Fibroblast of peridontal ligament (primary cell): ENCODE data around the gene SIRT2.

ENCODE experiments used
- DNase-seq: peaks from one replicate; pipeline ENCODE4 v3.0.0-alpha.2; 2010; ENCODE audit errors: extremely low read depth

SIRT2 gene

DNA sequence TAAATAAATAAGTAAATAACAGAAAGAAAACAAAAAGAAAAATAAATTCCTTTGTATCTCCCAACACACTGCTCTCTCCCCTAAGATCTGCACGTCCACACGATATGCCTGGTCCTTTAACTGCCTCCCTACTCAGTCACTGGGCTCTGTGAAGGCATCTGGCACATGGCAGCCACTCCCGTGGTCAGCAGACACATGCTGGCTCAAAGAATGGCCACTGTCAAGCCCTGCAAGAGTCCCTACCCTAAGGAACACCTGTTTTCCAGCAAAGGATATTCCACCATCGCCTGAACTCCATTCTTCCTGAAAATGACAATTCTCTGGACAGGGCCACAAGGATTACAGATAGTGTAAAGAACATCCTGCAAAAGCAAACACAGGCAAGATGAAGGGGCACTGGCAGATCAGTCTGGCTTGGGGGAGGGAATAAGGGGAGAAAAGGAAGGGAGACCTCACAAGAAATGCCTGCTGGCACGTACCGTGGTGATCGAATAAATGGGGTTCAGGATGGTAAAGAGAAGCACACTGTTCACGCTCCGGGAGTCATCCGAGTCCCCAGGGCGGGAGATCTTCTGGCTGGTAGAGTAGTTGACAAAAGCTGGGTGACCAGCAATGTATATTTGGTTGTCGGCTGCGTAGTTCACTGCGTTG lies 53.9 kb downstream of the SIRT2 start:
- no peak for DNase-seq

DNA sequence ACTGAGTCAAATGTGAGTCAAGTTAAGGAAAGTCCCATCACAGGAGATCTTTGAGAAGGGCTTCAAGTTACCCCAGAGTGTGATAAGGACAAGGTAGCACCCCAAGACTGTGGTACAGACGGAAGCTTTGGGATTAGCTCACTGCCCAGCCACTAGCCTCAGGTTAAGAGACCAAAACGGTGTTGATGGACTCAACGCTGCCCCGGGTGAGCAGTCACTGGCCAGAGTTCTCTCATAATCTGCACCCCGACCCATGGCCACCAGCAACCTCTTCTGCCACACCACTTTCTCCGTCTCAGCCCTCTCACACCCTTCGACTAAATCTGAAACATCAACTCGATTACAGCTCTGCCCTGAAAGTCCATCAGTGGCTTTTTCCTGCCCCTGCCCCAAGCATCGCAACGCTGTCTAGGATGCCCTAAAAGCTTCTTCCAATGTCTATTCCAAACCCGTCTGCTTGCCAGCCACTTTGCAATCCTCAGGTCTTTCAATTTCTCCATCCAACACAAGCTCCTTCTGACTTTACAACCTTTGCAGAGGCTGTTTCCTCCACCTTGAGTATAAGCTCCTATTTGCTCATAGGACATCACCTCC lies 55.2 kb downstream of the SIRT2 start:
- no peak for DNase-seq

DNA sequence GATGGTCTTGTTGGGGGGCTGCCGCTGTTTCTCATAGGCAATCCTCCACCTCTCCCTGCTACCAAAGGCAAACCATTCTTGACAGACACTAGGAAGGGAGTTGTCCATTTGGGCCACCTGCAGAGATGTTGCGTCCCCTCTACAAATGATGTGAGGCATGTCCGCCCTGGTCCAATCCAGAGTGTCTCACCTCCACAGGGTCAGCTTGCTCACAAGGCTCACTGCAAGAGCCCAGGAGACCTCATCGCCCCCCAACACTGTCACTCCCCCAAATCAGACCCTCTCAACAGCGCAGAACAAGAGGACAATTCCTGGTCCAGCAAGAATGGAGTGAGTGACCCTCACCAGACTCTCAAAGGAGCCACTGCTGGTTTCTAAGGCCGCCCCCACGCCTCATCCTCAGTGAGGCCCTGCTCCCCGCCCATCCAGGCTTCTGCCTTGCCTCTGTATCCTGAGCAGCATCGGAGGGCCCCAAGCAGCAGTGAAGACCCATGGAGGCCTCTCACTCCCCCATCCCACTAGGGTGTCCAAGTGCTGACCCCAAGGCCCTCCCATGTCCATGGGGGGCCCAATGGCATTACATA lies 56.2 kb downstream of the SIRT2 start:
- no peak for DNase-seq

DNA sequence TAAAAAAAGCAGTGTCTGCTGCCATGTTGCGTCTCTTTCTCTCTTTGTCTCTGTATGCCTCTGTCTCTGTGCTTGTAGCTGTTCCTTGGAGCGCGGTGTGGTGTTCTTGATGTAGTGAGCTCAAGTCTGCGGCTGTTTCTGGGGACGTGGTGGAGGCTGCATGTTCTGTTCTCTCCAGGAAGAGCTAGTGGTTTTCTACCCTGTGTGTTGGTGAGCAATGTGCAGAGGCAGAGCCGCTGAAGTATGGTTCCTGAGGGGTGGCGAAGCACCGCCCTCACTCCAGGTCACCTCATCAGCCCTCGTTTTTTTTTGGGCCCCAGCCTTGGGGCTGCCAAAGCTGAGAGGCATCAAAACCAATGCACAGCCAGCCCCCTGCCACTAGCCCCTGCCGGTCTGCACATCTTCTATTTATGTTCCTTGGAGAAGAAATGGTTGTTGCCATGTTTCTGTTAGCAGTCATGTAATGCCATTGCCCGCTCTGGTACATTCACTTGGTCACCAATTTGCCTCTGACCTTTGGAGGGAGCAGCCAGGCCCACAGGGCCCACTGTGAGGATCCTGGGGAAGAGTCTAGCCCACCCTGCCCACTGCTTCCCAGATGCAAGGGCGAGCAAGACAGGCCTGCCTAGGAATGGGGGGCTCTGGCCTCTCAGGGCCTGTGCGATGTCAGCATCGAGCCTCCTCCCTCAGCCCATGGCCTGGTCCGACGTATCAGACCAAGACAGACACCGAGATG lies 56.8 kb downstream of the SIRT2 start:
- DNase-seq: no peak

DNA sequence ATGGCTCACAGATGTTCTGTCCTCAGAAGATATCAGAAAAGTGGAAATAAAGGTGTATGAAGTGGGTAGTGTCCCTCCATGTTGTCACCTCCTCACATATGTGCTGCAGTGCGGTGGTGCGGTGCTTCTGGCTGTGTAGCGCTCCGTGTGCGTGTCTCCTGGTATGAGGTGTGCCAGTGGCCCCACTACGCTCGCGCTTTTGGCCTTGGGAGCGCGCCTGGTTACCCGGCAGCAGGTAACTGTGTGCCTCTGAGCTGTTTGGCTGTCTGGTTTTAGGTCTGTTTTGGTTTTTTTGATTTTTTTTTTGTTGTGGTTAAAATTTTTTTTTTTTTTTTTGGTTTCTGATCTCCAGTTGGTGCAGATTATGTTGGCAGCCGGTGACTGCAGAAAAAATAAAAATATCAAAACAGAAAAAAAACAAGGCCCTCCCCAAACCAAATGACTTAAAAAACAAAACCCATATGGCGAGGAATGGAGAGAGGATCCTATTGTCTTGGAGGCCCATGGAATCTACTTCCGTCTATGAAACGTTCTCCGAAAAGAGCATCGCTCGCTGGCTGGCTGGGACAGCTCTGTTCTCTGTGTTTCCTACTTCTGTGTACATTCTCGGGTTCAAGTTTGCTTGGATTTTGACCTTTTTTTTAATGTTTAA lies 57.5 kb downstream of the SIRT2 start:
- no peak for DNase-seq

DNA sequence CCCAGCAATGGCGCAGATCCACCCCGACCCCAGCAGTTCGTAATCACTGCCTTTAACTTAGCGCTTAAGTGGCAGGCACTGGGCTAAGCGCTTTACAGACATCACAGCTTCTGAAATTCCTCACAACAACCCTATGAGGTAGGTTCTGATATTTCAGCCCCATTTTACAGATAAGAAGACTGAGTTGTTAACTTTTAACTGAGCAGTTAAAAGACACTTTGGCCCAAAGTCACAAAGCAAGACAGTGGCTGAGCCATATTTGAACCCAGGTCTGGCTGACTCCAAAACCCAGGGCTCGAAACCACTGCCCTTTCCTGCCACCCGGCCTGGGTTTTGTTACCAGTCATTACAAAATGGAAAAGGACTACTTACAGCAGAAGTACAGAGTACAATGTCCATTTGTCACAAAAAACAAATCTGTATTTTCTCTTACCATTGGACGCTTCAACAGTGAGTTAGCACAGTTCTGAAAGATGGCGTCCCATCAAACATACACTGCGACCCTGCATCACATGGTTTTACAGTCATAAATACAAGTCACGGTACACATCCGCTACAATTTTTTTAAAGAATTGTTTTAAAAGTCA lies 58.1 kb downstream of the SIRT2 start:
- DNase-seq: no peak

DNA sequence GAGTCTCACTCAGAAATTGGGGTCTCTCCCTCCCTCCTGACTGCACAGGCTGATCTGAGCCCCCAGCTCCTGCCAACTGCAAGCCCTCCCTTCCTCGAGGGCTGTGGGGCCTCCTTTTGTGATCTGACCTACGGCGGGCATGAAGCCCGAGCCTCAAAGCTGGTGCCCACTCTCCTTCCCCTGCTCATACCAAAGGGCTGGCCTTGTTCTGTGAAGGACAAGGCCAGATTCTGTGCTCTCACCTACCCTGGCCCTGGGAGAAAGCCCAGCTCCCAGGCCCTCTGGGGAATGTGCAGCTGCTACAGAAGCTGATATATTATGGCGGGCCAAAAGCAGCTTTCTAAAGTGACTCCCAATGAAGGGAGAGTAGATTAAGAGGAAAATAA lies 58.8 kb downstream of the SIRT2 start:
- DNase-seq: no peak

DNA sequence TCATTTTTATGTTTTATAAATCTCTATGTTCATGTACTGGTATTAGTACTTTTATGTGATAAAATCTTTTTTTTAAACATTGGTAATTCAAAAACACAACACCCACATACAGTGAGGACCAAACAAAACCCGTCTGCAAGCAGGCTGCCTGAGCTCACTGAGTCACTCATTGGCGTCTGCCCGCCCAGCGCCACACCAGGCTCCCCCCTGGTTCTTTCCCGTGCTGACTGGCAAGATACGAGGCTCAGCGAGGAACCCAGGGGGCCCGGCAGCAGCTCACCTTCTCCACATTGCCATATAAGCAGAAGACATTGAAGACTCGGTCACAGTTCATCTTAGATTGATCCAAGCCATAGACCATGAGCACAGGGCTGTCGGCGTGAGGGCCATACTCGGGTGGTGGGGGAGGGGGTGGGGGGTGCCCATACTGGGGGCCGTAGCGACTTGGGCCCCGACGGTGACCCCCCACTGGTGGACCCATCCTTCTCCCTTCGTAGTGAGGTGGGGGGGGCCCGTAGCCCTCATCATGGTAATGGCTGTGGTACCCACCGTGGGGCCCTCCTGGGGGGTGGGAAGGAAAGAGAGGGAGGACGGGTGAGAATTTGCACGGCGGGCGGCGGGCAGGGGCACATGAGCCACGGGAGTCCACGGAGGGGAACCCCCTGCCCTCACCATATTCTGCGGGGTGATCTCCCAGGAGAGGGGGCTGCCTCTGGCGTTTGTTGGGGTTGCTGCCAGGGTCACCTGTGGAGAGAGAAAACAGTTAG lies 59.4 kb downstream of the SIRT2 start:
- DNase-seq: no peak

DNA sequence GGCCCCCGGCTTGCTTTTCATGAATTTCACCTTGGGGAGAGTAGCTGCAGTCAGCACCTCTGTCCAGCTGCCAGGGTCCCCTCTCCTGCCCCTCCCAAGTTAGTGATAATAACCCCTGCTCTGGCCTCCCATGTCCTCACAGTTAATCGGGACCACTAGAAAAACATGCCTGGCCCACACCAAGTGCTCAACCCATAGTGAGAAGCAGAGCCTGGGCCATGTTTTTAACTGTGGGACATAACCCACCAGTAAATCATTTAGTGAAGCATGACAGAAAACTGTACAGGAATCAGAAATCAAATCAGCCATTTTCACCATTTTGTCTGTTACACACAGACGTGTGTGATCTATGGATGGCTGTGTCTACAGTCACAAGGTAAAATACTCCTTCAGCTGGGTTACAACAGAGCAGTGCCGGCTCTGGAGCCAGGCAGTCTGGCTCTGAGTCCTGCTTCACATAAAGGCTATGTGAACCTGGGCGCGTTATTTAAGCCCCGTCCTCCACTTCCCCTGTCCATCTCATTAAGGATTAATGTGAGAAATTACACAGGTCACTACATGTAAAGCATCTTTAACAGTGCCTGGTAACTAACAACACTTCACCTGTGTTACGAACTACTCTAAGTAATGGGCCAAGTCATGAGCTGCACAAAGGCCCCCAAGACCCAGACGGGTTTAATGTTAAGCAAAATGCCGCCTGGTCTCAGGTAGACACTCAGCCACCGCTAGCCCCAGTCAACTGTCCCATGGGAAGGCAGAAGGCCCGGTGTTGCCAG lies 60.2 kb downstream of the SIRT2 start:
- no peak for DNase-seq

DNA sequence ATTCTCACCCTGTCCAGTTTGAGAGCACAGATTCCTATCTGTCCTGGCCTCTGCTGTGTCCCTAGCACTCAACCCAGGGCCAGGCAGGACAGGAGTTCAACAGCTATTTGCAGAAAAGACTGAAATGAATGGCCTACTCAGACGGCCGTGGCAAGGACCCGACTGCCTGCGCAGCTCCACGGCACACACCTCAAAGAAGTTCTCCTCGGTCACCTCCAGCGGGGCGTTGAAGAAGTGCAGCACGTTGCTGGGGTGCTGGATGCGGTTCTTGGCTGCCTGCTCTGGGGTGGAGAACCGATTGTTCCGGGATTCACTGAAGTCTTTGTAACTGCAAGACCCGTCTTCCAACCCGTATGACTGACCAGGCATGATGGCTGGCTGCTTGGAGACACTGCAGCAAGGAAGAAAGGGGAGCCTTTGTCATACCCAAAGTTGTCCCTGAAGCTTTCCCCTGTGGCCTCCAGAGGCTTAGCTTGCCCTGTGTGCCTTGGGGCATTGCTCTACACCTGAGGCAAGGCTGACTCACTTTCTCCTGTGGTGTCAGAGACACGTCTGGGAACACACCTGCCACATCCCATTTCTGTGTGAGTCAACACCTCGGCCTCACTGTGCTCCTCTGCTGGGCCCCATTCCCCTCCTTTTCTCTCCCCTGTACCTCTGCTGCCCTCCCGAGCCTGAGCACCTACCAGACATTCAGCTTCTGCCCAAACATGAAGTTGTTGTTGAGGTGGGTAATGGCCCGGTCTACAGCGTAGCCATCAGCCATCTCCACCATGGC lies 61.0 kb downstream of the SIRT2 start:
- no peak for DNase-seq

DNA sequence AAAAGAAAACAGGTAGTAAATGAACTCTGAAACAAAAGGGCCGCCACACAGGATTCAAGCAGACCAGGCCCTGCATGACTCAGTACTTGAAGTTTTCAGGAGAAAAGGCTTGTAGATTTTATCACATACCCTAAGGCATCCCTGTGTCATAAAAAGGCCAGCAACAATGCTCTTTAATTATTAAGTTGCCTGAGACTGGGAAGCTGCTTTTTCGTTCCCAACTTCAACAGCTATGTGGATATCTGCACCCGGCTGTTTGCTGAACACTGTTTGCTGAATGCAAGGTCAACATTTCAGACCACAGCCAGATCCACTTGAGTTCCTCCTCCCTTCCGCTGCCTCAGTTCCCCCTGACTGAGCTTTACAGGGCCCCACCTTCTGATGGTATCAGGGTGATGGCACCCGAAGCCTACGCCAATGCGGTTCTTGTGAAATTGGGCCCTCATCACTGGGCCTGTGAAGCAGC lies 61.7 kb downstream of the SIRT2 start:
- no peak for DNase-seq

DNA sequence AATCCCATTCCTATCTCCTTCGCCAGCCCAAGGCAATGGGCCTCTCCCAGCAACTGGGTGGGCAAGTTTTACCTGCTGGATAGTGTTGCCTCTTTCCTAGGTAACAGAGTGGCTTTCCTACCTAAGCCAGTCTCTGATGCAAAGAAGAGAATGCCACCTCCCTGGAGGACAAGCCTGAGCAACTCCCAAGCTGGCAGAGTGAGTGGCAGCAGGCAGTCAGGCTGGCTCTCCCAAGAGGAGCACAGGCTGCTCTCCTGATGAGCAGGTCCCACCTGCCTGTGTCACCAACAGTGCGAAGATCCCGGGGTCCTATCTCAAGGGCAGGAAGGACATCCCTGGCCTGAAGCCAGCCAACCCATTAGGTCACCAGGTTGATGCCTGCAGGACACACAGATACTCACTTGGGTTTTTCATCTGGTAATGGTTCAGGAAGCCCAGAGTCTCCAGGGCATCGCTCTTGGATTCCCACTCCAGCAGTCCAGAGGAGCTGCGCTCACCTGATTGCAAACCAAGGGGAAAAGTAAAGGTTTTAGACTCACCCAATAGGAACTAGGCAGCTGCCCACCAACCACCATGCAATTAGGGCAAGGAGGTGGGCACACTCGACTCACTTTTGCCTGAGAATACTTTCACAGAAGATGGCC lies 62.3 kb downstream of the SIRT2 start:
- DNase-seq: no peak

DNA sequence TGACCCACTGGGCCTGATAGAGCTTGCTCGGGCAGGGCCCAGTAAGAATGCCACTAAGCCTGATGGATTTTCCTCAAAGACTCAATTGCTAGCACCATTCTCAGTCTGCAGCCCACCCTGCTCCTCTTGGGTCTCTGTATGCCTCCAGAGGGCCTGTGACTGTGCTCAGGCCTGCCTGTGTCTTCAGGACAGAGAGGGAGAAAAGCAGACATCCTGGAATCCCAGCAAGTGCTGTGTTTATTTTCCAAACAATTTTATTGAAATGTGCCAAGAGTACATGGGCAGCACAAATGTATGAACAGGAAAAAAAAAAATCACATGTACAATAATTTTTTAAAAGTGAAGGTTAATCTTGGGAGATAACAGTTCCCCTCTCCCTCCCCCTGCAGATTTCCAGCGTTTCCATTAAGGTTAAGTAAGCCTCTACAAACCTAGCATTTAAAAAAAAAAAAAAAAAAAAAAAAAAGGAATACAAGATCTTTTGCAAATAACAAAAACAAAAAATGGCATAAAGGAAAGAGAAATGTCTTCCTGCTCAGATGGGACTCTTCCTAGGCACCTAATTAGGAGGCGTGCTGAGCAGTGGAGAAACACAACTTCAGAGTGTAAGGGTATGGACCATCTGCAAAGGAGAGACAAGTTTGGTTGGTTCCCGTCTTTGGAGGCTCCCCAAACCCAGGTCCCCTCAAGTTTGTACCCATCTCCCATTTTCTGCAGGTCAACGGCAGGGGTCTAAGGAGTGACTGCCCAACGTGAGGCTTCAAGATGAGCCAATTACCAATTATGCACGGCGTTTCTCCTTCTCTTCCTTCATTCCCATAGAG lies 63.0 kb downstream of the SIRT2 start:
- DNase-seq: no peak

DNA sequence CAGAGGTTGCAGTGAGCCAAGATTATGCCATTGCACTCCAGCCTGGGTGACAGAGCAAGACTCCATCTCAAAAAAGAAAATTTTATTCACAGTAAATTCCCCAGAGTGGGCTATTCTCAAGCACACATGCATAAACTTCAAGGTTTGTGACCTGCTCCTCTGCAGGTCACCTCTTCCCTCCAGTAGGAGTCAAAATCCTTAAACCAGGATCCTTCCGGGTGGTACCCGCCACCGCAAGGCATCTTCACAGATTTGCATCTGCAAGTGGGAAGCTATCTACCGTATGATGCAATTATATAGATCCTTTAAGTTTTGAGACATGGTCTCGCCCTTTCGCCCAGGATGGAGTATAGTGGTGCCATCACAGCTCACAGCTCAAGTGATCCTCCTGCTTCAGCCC lies 64.8 kb downstream of the SIRT2 start:
- DNase-seq: no peak

DNA sequence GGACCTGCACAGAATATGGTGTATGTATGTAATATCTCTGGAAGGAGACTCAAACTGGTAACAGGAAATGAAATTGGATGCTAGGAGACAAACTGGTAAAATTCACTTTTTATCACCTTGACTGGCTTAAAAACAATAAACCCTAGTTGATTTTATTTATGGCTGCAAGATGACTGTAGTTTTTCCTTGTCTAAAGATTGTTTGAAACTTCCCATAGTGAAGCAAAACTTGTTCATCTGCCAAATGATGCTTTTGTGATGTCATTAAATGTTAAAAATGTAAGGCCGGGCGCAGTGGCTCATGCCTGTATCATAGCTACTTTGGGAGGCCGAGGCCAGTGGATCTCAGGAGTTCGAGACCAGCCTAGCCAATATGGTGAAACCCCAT lies 65.3 kb downstream of the SIRT2 start:
- peak; percentile 26 for DNase-seq

DNA sequence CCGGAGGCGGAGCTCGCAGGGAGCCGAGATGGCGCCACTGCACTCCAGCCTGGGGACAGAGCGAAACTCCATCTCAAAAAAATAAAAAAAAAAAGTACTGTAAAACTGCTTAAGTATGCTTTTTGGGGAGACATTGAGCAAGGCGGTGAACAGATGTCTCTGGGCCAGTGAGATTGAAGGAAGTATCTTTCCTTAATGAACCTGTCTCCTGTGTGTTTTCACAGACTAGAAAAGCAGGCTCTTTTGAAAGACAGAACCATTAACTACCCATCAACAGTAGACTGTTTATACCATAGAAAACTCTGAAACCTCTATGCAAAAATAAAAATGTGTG lies 66.4 kb downstream of the SIRT2 start:
- no peak for DNase-seq

DNA sequence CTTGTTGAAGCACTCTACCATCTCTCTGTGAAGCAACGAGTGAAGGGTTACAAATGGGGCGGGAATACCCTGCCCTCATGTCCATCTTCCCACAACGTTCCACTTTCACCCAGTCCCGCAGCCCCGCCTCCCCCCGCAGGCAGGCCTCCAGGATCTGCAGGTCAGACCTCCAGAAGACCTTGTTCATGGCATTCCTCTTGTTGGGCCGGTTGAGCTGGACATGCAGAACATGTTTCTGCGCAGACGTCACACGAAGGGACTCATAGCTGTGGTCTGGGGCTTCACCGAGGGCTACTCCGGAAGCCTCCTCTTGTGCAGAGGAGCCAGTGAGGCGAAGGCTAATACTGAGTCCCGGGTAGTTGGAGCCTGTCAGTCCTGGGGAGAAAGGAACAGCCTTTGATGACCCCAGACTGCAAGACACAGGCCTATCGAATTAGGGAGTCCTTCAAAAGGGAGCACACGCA lies 68.2 kb downstream of the SIRT2 start:
- peak; percentile 82 for DNase-seq

DNA sequence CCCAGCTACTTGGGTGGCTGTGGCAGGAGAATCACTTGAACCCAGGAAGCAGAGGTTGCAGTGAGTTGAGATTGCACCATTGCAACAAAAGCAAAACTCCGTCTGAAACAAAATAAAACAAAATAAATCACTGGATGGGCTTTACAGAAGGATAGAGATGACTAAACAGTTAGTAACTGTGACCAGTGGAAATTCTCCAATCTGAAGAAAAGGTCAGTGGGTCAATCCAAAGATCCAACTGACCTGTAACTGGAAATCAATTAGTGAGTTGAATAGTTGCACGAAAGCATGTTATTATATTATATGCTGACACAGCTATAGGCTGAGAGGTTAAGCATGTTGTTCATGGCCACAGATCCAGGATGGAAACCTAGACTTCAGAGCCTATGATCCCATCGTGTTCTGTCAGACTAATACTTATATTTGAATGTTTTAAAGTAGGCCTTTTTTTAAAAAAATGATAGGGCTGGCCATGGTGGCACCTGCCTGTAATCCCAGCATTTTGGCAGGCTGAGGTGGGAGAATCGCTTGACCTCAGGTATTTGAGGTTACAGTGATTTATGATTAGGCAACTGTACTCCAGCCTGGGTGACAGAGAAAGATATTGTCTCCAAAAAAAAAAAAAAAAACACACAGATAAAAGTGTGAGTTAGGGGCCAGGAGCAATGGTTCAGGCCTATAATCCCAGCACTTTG lies 69.2 kb downstream of the SIRT2 start:
- peak; percentile 59 for DNase-seq
